ENCODE results near the gene RPRML. TPM values are rescaled to one million over a fixed set of nuclear protein-coding genes. Genes with fewer than 3 reads are reported as not detected.

The RPRML gene
- total RNA-seq, 1 experiment from 2014 or later = 0.54 TPM

DNA sequence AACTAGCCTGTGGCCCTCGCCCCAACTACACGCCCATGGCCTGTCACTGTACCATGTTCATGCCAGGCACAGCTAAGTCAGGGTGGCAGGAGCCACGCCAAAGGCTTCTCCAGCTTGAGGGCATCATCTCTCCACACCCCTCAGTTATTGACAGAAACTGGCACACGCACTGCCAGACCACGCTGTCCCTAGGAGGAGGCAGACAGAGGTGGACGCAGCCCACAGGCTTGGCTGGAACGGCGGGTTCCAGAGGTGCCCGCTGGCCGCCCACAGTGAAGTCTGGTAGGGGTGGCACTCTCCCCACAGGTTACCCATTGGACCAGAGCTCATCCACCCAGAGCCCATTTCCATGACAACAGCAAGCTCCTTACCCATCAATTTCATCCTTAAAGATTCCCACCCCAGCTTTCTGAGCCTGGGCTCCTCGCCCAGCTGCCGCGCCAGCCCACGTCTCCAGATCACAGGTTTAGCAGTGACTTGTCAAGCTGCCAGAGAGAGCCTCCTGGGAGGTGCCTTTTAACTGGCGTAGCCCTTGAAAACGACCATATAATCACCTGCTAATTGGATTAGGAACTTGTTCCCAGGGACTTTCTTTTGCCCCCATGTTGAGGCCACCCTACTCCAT, 27.9 kb downstream of the RPRML start:
- POLR2A ChIA-PET = no interaction called here

DNA sequence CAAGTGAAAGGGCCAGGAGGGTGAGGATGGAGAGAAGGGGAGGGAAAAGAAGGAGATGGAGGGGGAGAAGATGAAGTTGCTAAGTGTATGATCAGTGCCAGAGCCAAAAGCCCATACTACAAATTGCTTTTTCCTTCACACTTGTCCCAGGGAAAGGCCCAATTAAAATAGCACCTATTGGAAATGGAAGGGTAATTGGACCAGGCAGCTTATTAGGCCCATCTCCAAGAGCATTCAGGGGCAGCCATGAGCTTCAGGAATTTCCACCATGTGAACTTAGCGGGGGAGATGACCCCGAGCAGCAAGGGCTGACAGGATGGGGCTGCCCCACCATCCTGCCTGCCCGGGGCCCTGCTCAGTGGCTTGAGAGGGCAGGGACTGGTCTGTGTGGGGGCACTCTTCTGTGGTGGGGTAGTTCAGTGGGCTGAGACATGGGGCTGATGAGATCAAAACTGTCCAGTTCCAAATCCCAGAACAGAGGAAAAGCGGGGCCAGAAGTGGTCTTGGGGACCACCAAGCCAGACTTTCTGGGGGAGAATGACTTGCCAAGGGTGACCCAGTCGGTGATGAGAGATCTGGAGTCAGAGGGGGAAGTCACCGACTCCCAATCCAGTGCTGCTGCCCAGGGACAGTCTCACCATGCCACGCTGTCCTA, 28.6 kb downstream of the RPRML start:
- no peak for DNase-seq (ENCODE audit: low read depth, low spot score)
- in situ Hi-C loops (cut with HindIII; ENCODE audit: low pct_unique_long_range_greater_than_20kb, low sequenced_read_pairs) = no loop called here
- ChIA-PET CTCF (no interaction called here), POLR2A (no interaction called here)
- no TSS peak for BruUV-seq (replicated peaks)
- H3K4me3 ChIP-seq (ENCODE audit: low read depth in 2 of 2, low read length in 2 of 2) = no peak overlapping the region
- H3K27me3 ChIP-seq (ENCODE audit: control insufficient read depth, insufficient read depth, low read length) = no peaks in the 10 kb centered on the region
- no peaks in the 10 kb centered on the region for H3K36me3 ChIP-seq (ENCODE audit: control insufficient read depth, insufficient read depth, low read length)
- no peak overlapping the region for H3K27ac ChIP-seq (ENCODE audit: low read length)
- H3K4me1 ChIP-seq (ENCODE audit: control insufficient read depth, insufficient read depth, low read length) = no peaks in the 10 kb centered on the region
- intact Hi-C loops (cut with micrococcal nuclease; ENCODE audit: unreplicated experiment) = no loop called here
- ATAC-seq = no peak
- TF ChIP-seq, protein P1, sequence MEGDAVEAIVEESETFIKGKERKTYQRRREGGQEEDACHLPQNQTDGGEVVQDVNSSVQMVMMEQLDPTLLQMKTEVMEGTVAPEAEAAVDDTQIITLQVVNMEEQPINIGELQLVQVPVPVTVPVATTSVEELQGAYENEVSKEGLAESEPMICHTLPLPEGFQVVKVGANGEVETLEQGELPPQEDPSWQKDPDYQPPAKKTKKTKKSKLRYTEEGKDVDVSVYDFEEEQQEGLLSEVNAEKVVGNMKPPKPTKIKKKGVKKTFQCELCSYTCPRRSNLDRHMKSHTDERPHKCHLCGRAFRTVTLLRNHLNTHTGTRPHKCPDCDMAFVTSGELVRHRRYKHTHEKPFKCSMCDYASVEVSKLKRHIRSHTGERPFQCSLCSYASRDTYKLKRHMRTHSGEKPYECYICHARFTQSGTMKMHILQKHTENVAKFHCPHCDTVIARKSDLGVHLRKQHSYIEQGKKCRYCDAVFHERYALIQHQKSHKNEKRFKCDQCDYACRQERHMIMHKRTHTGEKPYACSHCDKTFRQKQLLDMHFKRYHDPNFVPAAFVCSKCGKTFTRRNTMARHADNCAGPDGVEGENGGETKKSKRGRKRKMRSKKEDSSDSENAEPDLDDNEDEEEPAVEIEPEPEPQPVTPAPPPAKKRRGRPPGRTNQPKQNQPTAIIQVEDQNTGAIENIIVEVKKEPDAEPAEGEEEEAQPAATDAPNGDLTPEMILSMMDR (IDR thresholded peaks at IDR 0.05) = no peak
- TF ChIP-seq TCF7L2 (IDR thresholded peaks at IDR 0.05; ENCODE audit: low read depth, low read length) = no peak
- no peaks in the 10 kb centered on the region for H3K9me3 ChIP-seq (ENCODE audit: control insufficient read depth, insufficient read depth, low read depth, low read length)

More for the DNA sequence above, 27.9 kb downstream of the RPRML start:
- in situ Hi-C loops (cut with HindIII; ENCODE audit: low pct_unique_long_range_greater_than_20kb, low sequenced_read_pairs) (no loop called here), intact Hi-C loops (cut with micrococcal nuclease; ENCODE audit: unreplicated experiment) (no loop called here)
- no peaks in the 10 kb centered on the region for H3K4me1 ChIP-seq (ENCODE audit: control insufficient read depth, insufficient read depth, low read length)
- no peaks in the 10 kb centered on the region for H3K9me3 ChIP-seq (ENCODE audit: control insufficient read depth, insufficient read depth, low read depth, low read length)
- H3K27ac ChIP-seq (ENCODE audit: low read length) = no peak overlapping the region
- DNase-seq (ENCODE audit: low read depth, low spot score) = no peak
- no peak overlapping the region for H3K4me3 ChIP-seq (ENCODE audit: low read depth in 2 of 2, low read length in 2 of 2)
- ATAC-seq = no peak
- no peaks in the 10 kb centered on the region for H3K27me3 ChIP-seq (ENCODE audit: control insufficient read depth, insufficient read depth, low read length)
- CTCF ChIA-PET = no interaction called here
- no TSS peak for BruUV-seq (replicated peaks)
- TF ChIP-seq, protein P2, sequence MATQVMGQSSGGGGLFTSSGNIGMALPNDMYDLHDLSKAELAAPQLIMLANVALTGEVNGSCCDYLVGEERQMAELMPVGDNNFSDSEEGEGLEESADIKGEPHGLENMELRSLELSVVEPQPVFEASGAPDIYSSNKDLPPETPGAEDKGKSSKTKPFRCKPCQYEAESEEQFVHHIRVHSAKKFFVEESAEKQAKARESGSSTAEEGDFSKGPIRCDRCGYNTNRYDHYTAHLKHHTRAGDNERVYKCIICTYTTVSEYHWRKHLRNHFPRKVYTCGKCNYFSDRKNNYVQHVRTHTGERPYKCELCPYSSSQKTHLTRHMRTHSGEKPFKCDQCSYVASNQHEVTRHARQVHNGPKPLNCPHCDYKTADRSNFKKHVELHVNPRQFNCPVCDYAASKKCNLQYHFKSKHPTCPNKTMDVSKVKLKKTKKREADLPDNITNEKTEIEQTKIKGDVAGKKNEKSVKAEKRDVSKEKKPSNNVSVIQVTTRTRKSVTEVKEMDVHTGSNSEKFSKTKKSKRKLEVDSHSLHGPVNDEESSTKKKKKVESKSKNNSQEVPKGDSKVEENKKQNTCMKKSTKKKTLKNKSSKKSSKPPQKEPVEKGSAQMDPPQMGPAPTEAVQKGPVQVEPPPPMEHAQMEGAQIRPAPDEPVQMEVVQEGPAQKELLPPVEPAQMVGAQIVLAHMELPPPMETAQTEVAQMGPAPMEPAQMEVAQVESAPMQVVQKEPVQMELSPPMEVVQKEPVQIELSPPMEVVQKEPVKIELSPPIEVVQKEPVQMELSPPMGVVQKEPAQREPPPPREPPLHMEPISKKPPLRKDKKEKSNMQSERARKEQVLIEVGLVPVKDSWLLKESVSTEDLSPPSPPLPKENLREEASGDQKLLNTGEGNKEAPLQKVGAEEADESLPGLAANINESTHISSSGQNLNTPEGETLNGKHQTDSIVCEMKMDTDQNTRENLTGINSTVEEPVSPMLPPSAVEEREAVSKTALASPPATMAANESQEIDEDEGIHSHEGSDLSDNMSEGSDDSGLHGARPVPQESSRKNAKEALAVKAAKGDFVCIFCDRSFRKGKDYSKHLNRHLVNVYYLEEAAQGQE (IDR thresholded peaks at IDR 0.05; ENCODE audit: insufficient read depth in 1 of 2, low read depth in 2 of 2, low read length in 1 of 2) = no peak
- TF ChIP-seq TCF7L2 (IDR thresholded peaks at IDR 0.05; ENCODE audit: low read depth, low read length) (no peak), SIN3A (IDR thresholded peaks at IDR 0.05; ENCODE audit: borderline replicate concordance, insufficient read depth, low read depth, low read length) (no peak)
- no peaks in the 10 kb centered on the region for H3K36me3 ChIP-seq (ENCODE audit: control insufficient read depth, insufficient read depth, low read length)

Measured in Panc1 (cell line).